SK-N-SH treated with all-trans-retinoic acid at 6 μM for 48 hours (cell line): ENCODE data around the gene SLC5A6.

Experiments
- BACH2 ChIP-seq: fragments of 250-450 bp; sonication (Bioruptor Pico); IDR thresholded peaks from 2 replicates; pipeline ENCODE4 v1.9.0; 2021; ENCODE audit warnings: mild to moderate bottlenecking, borderline replicate concordance
- CSDC2 ChIP-seq: fragments of 250-450 bp; sonication (Bioruptor Pico); IDR thresholded peaks from 2 replicates; pipeline ENCODE4 v1.5.0; 2020; ENCODE audit warnings: mild to moderate bottlenecking, moderate library complexity
- PPARA ChIP-seq: fragments of 250-450 bp; sonication (Bioruptor Pico); IDR thresholded peaks from 2 replicates; pipeline ENCODE4 v1.5.0; 2020; ENCODE audit warnings: mild to moderate bottlenecking, borderline replicate concordance
- RARB ChIP-seq: fragments of 250-450 bp; sonication (Bioruptor Pico); IDR thresholded peaks from 2 replicates; pipeline ENCODE4 v1.8.0; 2021; ENCODE audit warnings: mild to moderate bottlenecking, moderate library complexity
- TF ChIP-seq, protein P1 (sequence below): fragments of 250-450 bp; sonication (Bioruptor Pico); IDR thresholded peaks from 2 replicates; pipeline ENCODE4 v1.5.1; 2021; ENCODE audit warnings: mild to moderate bottlenecking, moderate library complexity
- TF ChIP-seq, protein P2 (sequence below): fragments of 250-450 bp; sonication (Bioruptor Pico); IDR thresholded peaks from 2 replicates; pipeline ENCODE4 v1.8.0; 2020; ENCODE audit warnings: mild to moderate bottlenecking, moderate library complexity, borderline replicate concordance

DNA sequence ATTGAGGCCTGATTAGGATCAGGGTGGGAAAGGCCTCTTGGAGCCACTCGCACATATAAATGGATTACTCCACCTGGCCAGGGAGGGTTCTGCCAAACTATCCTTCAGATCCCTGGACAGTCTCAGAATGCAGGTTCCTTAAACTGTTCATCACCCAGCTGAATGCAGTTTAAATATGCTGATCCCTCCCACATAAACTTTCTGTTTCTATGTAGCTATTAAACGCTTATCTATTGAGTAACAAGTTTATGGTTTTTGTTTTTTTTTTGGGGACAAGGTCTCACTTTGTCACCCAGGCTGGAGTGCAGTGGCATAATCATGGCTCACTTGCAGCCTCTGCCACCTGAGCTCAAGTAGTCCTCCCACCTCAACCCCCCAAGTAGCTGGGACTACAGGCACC, 7.0 kb upstream of the SLC5A6 start:
- TF ChIP-seq BACH2 (CRISPR knock-in tag) (no peak), CSDC2 (CRISPR knock-in tag) (no peak), RARB (no peak), PPARA (CRISPR knock-in tag) (no peak)
- TF ChIP-seq, protein P1, sequence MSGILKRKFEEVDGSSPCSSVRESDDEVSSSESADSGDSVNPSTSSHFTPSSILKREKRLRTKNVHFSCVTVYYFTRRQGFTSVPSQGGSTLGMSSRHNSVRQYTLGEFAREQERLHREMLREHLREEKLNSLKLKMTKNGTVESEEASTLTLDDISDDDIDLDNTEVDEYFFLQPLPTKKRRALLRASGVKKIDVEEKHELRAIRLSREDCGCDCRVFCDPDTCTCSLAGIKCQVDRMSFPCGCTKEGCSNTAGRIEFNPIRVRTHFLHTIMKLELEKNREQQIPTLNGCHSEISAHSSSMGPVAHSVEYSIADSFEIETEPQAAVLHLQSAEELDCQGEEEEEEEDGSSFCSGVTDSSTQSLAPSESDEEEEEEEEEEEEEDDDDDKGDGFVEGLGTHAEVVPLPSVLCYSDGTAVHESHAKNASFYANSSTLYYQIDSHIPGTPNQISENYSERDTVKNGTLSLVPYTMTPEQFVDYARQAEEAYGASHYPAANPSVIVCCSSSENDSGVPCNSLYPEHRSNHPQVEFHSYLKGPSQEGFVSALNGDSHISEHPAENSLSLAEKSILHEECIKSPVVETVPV (CRISPR knock-in tag), result no peak
- TF ChIP-seq, protein P2, sequence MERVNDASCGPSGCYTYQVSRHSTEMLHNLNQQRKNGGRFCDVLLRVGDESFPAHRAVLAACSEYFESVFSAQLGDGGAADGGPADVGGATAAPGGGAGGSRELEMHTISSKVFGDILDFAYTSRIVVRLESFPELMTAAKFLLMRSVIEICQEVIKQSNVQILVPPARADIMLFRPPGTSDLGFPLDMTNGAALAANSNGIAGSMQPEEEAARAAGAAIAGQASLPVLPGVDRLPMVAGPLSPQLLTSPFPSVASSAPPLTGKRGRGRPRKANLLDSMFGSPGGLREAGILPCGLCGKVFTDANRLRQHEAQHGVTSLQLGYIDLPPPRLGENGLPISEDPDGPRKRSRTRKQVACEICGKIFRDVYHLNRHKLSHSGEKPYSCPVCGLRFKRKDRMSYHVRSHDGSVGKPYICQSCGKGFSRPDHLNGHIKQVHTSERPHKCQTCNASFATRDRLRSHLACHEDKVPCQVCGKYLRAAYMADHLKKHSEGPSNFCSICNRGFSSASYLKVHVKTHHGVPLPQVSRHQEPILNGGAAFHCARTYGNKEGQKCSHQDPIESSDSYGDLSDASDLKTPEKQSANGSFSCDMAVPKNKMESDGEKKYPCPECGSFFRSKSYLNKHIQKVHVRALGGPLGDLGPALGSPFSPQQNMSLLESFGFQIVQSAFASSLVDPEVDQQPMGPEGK (CRISPR knock-in tag), result no peak
